NCI-H2196 (cell line): ENCODE data around the gene CAMK2N1.

ENCODE experiments used
- DNase-seq: peaks from one replicate; lab custom pipeline; 2025; ENCODE audit not compliant: unreplicated experiment; lab: John Stamatoyannopoulos, UW

Gene CAMK2N1

GRCh38 chr1:20479840-20480239, 6.2 kb downstream of the CAMK2N1 start:
- DNase-seq: no peak

- no peak for DNase-seq
These were observed 7.9 kb downstream of the CAMK2N1 start for GRCh38 chr1:20478057-20478635.

- DNase-seq: no peak
These were observed 8.5 kb downstream of the CAMK2N1 start for GRCh38 chr1:20477348-20478056.

GRCh38 chr1:20476265-20477038, 9.6 kb downstream of the CAMK2N1 start:
- DNase-seq: peak; percentile 96

- no peak for DNase-seq
These were observed 11.0 kb downstream of the CAMK2N1 start for GRCh38 chr1:20474996-20475395.

GRCh38 chr1:20474333-20474975, 11.6 kb downstream of the CAMK2N1 start:
- no peak for DNase-seq

GRCh38 chr1:20473894-20474293, 12.1 kb downstream of the CAMK2N1 start:
- no peak for DNase-seq

- DNase-seq: no peak
These were observed 12.9 kb downstream of the CAMK2N1 start for GRCh38 chr1:20472860-20473711.

- DNase-seq: no peak
These were observed 13.9 kb downstream of the CAMK2N1 start for GRCh38 chr1:20472121-20472520.

GRCh38 chr1:20470194-20470593, 15.8 kb downstream of the CAMK2N1 start:
- peak; percentile 57 for DNase-seq

- DNase-seq: no peak
These were observed 16.5 kb downstream of the CAMK2N1 start for GRCh38 chr1:20469406-20470076.

- no peak for DNase-seq
These were observed 19.7 kb downstream of the CAMK2N1 start for GRCh38 chr1:20466273-20466672.

- DNase-seq: no peak
These were observed 20.8 kb downstream of the CAMK2N1 start for GRCh38 chr1:20465187-20465586.

- no peak for DNase-seq
These were observed 22.5 kb downstream of the CAMK2N1 start for GRCh38 chr1:20463502-20463901.

GRCh38 chr1:20462397-20462796, 23.6 kb downstream of the CAMK2N1 start:
- DNase-seq: no peak

- no peak for DNase-seq
These were observed 27.3 kb downstream of the CAMK2N1 start for GRCh38 chr1:20458717-20459116.

- no peak for DNase-seq
These were observed 32.0 kb downstream of the CAMK2N1 start for GRCh38 chr1:20454004-20454403.

GRCh38 chr1:20449735-20450311, 36.2 kb downstream of the CAMK2N1 start:
- no peak for DNase-seq

- DNase-seq: no peak
These were observed 37.3 kb downstream of the CAMK2N1 start for GRCh38 chr1:20448671-20449071.

- no peak for DNase-seq
These were observed 38.2 kb downstream of the CAMK2N1 start for GRCh38 chr1:20447794-20448193.
